ENCODE results near the gene ABHD17B. TPM values are rescaled to one million over a fixed set of nuclear protein-coding genes. Genes with fewer than 3 reads are reported as not detected.

The ABHD17B gene
- total RNA-seq, 2 donors from 2014 or later: 29.2 to 33.9 TPM

Other genes starting within 250 kb of the ABHD17B start
- 10 to 100 TPM; 39.8 to 63.7 TPM for gene CEMIP2, start 142.7 kb downstream of the ABHD17B start, total RNA-seq
- 10 to 100 TPM; 10.7 to 12.6 TPM for gene C9orf85, start 446 bp upstream of the ABHD17B start, total RNA-seq
- not detected for gene C9orf57, start 149.4 kb upstream of the ABHD17B start, total RNA-seq
- gene GDA, start 238.2 kb upstream of the ABHD17B start, total RNA-seq: not detected

All from natural killer cell treated with Interleukin-12 subunit alpha and Interleukin-12 subunit beta and Interleukin-15 and Interleukin-18, amount 100 ng/mL, for 72 hours (primary cell).